Psoas muscle (tissue), 8 donors: ENCODE measurements around the gene ARHGEF17. TPM values are rescaled to one million over a fixed set of nuclear protein-coding genes. Genes with fewer than 3 reads are reported as not detected.
"Not testable (repeated sequence)": the region's sequence is repeated elsewhere in the genome, so short reads cannot be mapped to it uniquely, and the experiment has no call there.

Experiments used
- ATAC-seq, 4 donors: fragments of 200-7000 bp; cut with Tn5 transposase; one replicate each; pipeline ENCODE4 v1.9.1; 2020; ENCODE audit warnings: moderate library complexity in 3 of 4, mild to moderate bottlenecking in 2 of 4
- DNase-seq, 2 donors: peaks; one replicate each; pipeline ENCODE4 v3.0.0-alpha.2; 2020
- H3K27ac ChIP-seq: fragments of 200-600 bp; one replicate; pipeline ENCODE4 v1.8.0; 2022
- H3K27me3 ChIP-seq, 3 donors: fragments of 200-600 bp in 1 of 3; one replicate each; pipeline versions ENCODE4 v1.6.1 to v1.8.0; 2013 to 2022; ENCODE audit warnings: low read length in 2 of 3, mild to moderate bottlenecking in 2 of 3, moderate library complexity in 1 of 3; ENCODE audit not compliant: insufficient read depth in 3 of 3
- H3K36me3 ChIP-seq, 2 donors: fragments of 200-600 bp in 1 of 2; one replicate each; pipeline versions ENCODE4 v1.6.1 to v1.8.0; 2013 to 2022; ENCODE audit warnings: low read depth in 1 of 2, mild to moderate bottlenecking in 1 of 2, moderate library complexity in 1 of 2; ENCODE audit not compliant: insufficient read depth in 1 of 2
- H3K4me1 ChIP-seq: fragments of 200-600 bp; one replicate; pipeline ENCODE4 v1.8.0; 2022
- H3K4me3 ChIP-seq: fragments of 200-600 bp; one replicate; pipeline ENCODE4 v1.8.0; 2022; ENCODE audit warnings: mild to moderate bottlenecking
- H3K9me3 ChIP-seq: fragments of 200-600 bp; one replicate; pipeline ENCODE4 v1.8.0; 2022
- WGBS, 3 donors: extraction: QIAGEN DNeasy Blood & Tissue Kit; methylation state at CpG; one replicate each; pipeline versions ENCODE4 v1.1.6 to v1.1.7; 2013; 5-methylcytosine and 5-hydroxymethylcytosine counted together
- intact Hi-C, 2 donors: fragments of 100-400 bp; cut with DNase I; formaldehyde crosslinking; loops; one replicate each; pipeline versions ENCODE4 v1.11.0 to v1.14.2; 2022
- polyA plus RNA-seq, 3 donors: library from polyadenylated mRNA; stranded (reverse); fragments of 200-250 nt; gene quantifications; one replicate each; pipeline ENCODE4 v1.2.3, GENCODE V29; 2013
- total RNA-seq, 4 donors: library from RNA; stranded (reverse); fragmentation: NEBNext Ultra II Directional in 2 of 4; extraction: Animal tissue kit (Norgen Biotek cat#: 25700) in 2 of 4; gene quantifications; one replicate each; pipeline versions ENCODE4 v1.2.1 to v1.2.4, GENCODE V29; 2021 to 2023
- TF ChIP-seq, protein P1 (sequence below): fragments of 200-600 bp; IDR thresholded peaks from one replicate; pipeline ENCODE4 v1.8.0; 2022; ENCODE audit warnings: antibody characterized with exemption
- donor health status: healthy with polysubstance abuse.
- donor health status: DM: no; HTN: no; CAD: no; lungs with moderate emphysema.
- donor health status: Bipolar disorder and iron deficiency.
- donor health status: healthy.
- donor health status: DM: yes; HTN: yes; CAD: no.
- donor health status: DM: no; HTN: no; CAD: no.
- donor health status: DM: no; HTN: no; CAD: no.
- donor health status: DM: yes; HTN: yes; CAD: no.

Gene ARHGEF17
- total and polyA plus RNA-seq, 7 donors: 5.7 to 38.4 (median 10.8) TPM

DNA sequence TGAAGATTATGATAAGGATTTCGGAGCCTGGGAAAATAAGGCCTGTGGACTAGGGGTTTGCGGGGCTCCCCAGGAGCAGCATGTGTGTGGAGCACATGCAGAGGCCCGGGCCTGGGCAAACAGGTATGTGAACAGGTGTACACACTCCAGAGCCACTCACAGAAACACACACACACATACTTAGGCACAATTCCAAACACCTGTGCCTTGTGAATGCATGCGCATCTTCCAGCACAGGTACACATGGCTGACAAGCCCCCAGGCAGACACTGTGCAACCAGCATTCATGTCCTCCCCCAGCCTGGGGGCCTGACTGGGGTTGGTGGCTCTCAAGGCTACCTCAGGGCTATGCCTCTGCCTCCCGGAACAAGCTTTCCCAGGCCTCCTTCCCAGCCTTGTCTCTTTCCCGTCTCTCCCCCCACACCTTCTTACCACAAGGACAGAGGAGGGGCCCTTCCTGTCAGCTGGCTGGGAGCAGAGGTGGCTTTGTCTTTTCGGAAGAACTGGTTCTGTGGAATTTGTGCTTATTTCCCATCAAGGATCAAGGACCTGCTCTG, 38.5 kb upstream of the ARHGEF17 start:
- no peaks in the 10 kb centered on the region for H3K36me3 ChIP-seq
- H3K9me3 ChIP-seq: no peaks in the 10 kb centered on the region
- H3K27me3 ChIP-seq: peaks cover 0 to 4% (median 0%) of the 10 kb centered on the region in 3 donors
- ATAC-seq (no peak), DNase-seq (no peak)
- H3K27ac ChIP-seq: no peak overlapping the region
- WGBS, 3 donors: 81 to 91% (median 89%) methylated on average over 7 of the region's 7 CpGs
- intact Hi-C loops: no loop called here
- H3K4me1 ChIP-seq: peaks cover 27% of the 10 kb centered on the region
- no peak overlapping the region for H3K4me3 ChIP-seq
- TF ChIP-seq, protein P1, sequence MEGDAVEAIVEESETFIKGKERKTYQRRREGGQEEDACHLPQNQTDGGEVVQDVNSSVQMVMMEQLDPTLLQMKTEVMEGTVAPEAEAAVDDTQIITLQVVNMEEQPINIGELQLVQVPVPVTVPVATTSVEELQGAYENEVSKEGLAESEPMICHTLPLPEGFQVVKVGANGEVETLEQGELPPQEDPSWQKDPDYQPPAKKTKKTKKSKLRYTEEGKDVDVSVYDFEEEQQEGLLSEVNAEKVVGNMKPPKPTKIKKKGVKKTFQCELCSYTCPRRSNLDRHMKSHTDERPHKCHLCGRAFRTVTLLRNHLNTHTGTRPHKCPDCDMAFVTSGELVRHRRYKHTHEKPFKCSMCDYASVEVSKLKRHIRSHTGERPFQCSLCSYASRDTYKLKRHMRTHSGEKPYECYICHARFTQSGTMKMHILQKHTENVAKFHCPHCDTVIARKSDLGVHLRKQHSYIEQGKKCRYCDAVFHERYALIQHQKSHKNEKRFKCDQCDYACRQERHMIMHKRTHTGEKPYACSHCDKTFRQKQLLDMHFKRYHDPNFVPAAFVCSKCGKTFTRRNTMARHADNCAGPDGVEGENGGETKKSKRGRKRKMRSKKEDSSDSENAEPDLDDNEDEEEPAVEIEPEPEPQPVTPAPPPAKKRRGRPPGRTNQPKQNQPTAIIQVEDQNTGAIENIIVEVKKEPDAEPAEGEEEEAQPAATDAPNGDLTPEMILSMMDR: no peak

DNA sequence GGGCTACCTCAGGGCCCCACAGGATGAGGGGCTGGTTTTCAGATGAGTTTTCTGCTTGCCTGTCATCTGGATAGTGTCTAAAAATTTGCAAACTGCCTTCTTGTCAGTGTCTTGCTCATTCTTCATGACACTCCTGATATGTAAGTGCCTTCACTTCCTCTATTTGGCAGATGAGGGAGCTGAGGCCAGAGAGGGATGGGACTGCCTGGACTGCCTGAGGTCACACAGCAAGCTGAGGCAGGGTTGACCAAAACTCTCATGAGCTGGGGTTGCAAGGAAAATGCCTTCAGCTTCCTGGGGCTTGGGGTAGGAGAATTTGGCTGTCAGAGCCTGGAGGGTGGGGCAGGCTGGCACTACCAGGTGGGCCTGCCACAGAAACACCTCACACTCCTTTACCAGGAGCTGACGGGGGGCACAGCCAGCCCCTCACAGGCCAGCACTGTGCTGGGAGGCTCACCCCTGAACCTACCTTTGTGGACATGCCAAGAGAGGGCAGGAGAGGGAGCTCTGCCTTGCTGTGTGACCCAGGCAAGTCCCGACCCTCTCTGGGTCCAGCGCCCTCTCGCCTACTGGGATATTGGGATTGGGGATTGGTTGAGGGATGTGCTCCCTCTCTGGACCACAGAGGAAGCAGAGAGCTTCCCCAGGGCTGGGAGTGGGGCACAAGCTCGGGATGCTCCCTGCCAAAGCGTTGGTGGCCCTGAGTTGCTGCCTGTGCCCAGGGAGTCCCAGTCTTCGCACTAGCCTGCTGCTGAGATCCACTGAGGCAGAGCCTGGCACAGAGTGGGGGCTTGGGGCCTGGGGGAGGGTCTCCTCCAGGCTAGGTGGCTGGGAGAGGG, 37.8 kb upstream of the ARHGEF17 start:
- peaks cover 22% of the 10 kb centered on the region for H3K4me1 ChIP-seq
- H3K9me3 ChIP-seq: no peaks in the 10 kb centered on the region
- 93 to 97% (median 97%) methylated on average over 7 of the region's 7 CpGs for WGBS, 3 donors
- H3K4me3 ChIP-seq: no peak overlapping the region
- TF ChIP-seq, protein P1: no peak
- no peak overlapping the region for H3K27ac ChIP-seq
- no peaks in the 10 kb centered on the region for H3K27me3 ChIP-seq
- intact Hi-C loops: no loop called here
- ATAC-seq: no peak
- no peak for DNase-seq
- no peaks in the 10 kb centered on the region for H3K36me3 ChIP-seq

DNA sequence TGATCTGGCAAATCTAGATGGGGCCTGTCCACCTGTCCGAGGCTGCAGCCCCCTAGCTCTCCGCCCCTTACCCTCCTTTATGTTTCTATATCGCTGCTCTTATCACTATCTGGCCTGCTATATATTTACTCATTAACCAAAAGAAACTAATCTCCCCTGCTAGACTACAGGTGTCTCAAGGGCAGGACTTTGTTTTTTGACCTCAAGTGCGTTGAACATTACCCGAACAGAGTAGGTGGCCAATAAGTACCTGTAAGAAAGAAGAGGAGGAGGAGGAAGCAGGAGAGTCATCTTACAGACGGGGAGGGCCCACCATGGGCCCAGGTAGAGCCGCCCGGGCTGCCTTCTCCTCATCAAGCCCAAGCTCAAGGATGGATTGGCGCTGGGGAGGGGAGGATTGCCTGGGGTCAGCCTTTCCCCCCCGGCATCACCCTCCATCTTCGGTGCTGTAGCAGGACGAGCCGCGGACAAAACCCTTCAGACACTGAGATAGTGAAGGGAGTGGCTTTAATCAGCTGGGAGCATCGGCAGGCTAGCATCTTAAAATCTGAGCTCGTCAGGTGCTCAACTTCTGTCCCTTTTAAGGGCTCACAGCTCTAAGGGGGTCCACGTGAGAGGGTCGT, 37.1 kb upstream of the ARHGEF17 start:
- DNase-seq: no peak
- intact Hi-C loops: no loop called here
- no peaks in the 10 kb centered on the region for H3K36me3 ChIP-seq
- TF ChIP-seq, protein P1: no peak
- no peak overlapping the region for H3K4me3 ChIP-seq
- ATAC-seq: no peak
- WGBS, 3 donors: 91 to 93% (median 92%) methylated on average over 18 of the region's 18 CpGs
- H3K4me1 ChIP-seq: peaks cover 21% of the 10 kb centered on the region
- no peak overlapping the region for H3K27ac ChIP-seq
- H3K27me3 ChIP-seq: no peaks in the 10 kb centered on the region
- H3K9me3 ChIP-seq: no peaks in the 10 kb centered on the region

DNA sequence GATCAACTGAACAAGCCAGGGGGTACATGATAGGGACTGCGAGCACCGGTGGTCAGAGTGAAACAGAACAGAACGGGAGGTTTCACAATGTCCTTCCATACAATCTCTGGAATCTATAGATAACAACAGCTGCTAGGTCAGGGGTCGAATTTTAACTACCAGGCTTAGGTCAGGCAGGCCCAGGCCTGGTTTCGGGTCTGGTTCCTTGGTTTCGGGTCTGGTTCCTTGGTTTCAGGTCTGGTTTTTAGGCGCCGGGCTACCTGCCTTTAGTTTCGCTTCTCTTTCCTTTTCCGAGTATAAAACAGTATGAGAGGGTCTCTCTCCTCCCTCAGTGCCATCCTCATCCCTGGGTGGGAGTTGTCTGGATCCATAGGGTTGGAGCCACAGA, 36.6 kb upstream of the ARHGEF17 start:
- H3K9me3 ChIP-seq, H3K4me3 ChIP-seq, H3K27ac ChIP-seq, H3K27me3 ChIP-seq, H3K36me3 ChIP-seq, intact Hi-C loops, DNase-seq, ATAC-seq: not testable (repeated sequence)
- 84 to 92% (median 91%) methylated on average over 10 of the region's 10 CpGs for WGBS, 3 donors
- peaks cover 16% of the 10 kb centered on the region for H3K4me1 ChIP-seq
